COR-L47 (cell line): ENCODE measurements around the gene UBN1.

Experiments used
- DNase-seq: peaks from one replicate; lab custom pipeline; 2025; lab: John Stamatoyannopoulos, UW

UBN1 gene

DNA sequence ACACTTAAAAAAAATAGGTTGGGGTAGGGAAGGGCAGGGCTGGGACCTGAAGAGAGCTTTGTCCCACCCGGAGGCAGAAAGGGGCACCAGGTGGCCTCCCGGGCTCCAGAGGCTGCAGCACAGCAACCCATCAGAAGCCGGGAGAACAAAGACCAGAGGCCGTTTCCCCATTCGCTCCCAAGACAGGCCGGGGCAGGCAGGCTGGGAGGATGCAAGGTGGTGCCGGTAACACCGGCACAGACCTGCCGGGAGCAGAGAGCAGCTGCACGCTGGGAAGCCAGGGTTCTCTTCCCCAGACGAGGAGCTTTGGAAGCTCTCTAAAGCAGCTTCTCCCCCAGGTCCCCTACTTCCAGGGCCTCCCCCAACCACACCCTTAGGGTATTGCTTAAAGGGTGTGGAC is 84.1 kb downstream of the UBN1 start:
- no peak for DNase-seq
